KG1 (cell line): ENCODE data around the gene CPM.
"Not testable (repeated sequence)": the region's sequence is repeated elsewhere in the genome, so short reads cannot be mapped to it uniquely, and the experiment has no call there.

ENCODE experiments used
- DNase-seq: peaks from one replicate; lab custom pipeline; 2025; lab: John Stamatoyannopoulos, UW

CPM gene

DNA sequence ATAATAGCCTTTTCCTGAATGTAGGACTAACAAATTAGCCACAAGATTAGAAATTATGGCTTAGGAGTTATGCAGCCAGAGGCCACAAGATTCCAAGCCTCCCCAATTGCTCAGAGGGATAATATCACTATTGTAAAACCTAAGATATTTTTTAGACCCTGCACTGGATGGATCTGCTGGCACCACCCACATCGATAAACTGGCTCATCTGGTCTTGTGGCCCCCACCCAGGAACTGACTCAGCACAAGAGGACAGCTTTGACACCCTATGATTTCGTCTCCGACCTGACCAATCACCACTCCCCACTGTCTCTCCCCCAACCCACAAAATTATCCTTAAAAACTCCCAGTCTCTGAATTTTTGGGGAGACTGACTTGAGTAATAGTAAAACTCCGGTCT lies 54.7 kb downstream of the CPM start:
- DNase-seq = no peak

GRCh38 chr12:68877583-68877982 lies 55.4 kb downstream of the CPM start:
- DNase-seq = no peak

- DNase-seq = peak; percentile 19
Measured at GRCh38 chr12:68876461-68876860, 56.5 kb downstream of the CPM start.

DNA sequence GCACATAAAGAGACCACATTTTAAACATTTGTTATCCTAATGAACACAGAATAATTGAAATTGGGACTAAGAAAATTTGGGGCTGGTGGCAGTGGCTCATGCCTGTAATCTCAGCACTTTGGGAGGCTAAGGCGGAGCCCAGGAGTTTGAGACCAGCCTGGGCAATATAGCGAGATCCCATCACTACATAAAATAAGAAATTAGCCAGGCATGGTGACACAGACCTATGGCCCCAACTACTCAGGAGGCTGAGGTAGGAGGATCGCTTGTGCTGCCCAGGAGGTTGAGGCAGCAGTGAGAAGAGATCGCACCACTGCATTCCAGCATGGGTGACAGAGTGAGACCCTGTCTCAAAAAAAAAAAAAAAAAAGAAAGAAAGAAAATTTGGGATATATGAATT lies 59.7 kb downstream of the CPM start:
- no peak for DNase-seq

- DNase-seq = no peak
Measured at GRCh38 chr12:68871921-68872320, 61.0 kb downstream of the CPM start.

DNA sequence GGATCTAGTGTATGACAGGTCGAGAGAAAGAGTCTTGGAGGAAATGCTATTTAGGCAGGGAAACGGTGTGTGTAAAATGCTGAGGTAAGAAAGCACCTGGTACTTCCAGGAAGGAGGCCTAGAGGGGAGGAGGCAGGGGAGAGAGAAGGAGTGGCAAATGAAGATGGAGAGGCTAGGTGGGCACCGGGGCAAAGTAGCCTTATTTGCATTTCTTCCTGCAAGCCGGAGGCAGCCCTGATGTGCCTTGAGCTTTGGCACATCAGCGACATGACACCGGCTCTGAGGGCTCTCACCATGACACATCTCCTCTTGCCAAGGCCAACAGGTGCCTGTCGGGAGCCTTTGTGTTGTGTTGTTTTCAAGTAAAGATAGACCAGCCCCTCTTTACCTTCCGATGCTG lies 61.6 kb downstream of the CPM start:
- DNase-seq = no peak

- no peak for DNase-seq
Measured at GRCh38 chr12:68870443-68870842, 62.5 kb downstream of the CPM start.

GRCh38 chr12:68870011-68870410 lies 63.0 kb downstream of the CPM start:
- no peak for DNase-seq

- no peak for DNase-seq
Measured at GRCh38 chr12:68868043-68868790, 64.8 kb downstream of the CPM start.

DNA sequence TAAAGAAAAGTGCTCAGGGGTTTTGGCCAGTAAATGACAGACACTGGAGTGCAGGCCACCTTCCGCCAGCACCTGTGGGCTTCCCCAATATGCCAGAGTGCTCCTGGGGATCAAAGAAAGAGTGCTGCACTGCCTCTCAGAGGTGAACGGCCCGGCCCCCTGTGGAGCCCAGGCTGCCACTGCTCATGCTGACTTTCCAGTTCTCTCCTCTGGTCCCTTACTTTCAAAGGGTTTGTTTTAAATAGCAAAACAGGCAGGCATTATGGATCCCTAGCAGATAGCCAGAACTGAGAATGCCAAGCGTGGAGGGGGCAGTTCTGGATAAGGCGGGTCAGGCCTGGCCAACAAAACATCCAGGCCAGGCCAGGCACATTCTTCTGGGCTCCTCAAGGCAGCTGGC lies 65.4 kb downstream of the CPM start:
- DNase-seq = no peak

- DNase-seq = no peak
Measured at GRCh38 chr12:68866950-68867349, 66.0 kb downstream of the CPM start.

DNA sequence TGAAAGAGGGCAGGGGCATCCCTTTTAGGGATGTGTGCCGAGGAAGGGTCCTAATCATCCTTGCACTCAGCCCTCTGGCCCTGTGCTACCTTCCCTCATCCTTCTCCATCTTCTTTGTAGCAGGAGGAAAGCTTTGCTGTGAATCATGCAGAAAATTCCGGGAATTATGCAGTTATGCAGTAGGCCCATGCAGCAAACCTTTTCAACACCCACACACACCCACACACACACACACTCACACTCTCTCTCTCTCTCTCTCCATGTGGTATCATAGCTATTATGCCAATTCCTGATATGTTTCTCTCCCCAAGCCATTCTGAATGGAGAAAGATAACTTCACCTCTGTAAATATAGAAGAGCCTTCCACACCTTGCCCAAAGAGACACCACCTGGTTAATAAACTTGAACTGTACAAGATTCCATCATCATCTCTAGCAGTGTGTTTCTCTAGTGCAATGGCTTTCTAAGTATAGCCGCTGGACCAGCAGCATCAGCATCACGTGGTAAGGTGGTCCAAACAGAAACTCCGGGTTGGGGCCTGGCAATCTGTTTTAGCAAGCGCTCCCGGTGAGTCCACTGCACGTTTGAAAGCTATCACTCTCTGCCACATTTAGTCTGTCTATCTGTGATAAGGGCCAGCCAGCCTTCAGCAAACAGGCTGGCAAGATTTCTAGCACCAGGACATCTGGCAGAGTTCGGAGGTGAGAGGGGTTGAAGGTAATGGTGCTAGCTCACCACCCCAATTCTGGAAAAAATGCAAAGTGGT lies 67.4 kb downstream of the CPM start:
- DNase-seq = no peak

DNA sequence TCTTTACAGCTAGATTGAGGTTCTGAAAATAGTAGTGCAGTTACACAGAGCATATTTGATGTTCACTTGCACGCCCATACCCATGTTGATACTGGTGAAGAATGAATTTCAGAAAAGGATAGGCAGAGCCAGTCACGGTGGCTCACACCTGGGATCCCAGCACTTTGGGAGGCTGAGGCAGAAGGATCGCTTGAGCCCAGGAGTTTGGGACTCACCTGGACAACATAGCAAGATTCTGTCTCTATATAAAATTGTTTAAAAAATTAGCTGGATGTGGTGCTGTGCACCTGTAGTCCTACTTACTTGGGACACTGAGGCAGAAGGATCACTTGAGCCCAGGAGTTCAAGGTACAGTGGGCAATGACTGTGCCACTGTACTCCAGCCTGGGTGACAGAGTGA lies 68.4 kb downstream of the CPM start:
- DNase-seq = no peak

DNA sequence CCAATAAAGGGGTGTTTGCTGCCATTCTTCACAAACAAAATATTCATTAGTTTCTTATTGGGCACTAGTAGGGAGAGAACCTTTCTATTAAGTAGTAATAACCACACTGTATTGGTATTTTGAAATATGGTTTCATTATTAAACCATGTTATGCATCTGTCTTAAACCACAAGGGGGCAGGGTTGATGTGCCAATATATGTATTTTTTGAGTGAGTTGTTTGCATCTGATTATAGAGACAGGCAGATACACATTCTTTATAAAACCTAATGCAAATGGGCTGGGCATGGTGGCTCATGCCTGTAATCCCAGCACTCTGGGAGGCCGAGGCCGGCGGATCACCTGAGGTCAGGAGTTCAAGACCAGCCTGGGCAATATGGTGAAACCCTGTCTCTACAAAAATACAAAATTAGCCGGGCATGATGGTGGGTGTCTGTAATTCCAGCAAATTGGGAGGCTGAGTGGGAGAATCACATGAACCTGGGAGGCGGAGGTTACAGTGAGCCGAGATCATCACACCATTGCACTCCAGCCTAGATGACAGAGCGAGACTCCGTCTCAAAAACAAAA lies 69.0 kb downstream of the CPM start:
- DNase-seq = not testable (repeated sequence)

DNA sequence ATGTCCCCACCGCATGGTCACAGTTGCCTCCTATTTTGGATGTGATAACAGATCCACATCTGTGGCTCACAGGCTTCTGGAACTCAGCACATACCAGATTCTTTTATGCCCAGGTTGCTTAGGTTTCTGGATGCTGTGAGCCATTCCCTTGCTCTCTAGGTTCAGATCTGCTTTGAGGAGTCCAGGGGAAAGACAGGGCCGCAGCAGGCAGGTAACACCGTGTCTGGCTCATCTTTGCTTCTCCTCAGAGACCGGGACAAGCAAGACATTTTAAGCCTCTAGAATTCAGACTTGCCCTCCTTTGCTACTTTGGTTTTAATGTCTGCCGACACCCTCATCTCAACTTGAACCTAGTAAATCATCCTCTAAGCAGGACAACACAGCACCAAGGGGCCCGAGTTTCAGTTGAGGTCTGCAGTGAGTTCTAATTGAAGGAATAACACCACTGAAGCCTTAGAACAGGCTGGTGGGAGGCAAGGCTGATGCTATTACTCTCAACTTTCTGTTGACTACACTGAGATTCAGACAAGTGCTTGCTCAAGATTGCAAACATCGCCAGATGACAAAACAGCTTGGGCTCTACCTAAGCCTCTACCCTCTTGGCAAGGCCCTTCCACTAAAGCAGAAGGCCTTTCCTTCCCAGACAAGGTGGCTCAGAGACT lies 69.7 kb downstream of the CPM start:
- no peak for DNase-seq

DNA sequence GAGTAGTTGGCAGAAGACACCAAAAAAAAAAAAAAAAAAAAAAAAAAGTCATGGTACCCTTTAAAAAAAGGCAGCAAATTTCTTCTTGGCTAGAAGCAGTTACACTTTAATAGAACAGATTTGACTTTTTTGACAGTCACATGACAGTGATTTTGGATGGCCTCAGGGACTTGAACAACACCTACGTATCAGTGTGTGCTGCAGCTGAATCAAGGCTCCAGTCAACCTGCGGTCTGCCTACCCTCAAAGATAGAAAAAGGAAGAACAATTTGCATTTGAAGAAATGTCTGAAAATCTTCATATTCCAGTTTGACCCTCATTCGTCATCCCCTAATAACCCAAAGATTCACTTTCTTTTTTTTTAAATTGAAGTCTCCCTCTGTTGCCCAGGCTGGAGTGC lies 71.1 kb downstream of the CPM start:
- no peak for DNase-seq

- DNase-seq = no peak
Measured at GRCh38 chr12:68856510-68856909, 76.5 kb downstream of the CPM start.

- no peak for DNase-seq
Measured at GRCh38 chr12:68855771-68856170, 77.2 kb downstream of the CPM start.

GRCh38 chr12:68855111-68855510 lies 77.9 kb downstream of the CPM start:
- no peak for DNase-seq

- no peak for DNase-seq
Measured at GRCh38 chr12:68854554-68854953, 78.4 kb downstream of the CPM start.

- DNase-seq = no peak
Measured at GRCh38 chr12:68854078-68854468, 78.9 kb downstream of the CPM start.

DNA sequence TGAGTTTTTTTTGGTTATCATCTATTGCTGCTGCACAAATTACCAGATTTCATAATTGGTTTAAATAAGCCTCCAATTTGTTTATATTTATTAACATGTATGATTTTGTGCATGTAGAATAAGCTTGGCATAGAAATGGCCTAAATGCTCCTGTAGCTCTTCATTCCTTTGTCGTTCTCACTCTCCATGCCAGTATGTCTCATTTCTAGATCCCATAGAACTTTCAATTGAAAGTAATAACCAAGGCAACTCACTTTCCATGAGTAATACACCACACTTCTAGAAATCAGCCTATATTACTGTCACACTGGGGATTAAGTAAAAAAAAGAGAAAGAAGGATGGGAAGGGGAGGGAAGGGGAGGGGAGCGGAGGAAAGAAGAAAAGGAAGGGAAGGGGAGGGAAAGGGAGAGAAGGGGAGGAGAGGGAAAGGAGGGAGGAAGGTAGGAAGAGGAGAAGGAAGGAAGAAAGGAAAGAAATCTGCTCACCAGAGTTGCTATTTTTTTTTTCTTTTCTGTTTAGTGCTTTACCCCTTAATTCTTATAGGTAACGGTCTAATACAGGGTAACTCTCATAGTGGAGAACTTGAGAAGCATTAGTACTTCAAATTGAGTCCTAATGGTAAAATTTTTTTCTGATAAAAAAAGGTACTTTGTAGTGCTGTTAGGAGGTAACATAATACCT lies 79.4 kb downstream of the CPM start:
- no peak for DNase-seq
